HG03139 (cell line): Measurements from ENCODE around the gene DYNLT1.
"Not testable (repeated sequence)": the region's sequence is repeated elsewhere in the genome, so short reads cannot be mapped to it uniquely, and the experiment has no call there.

ENCODE experiments used
- ATAC-seq: cut with Tn5 transposase; IDR thresholded peaks from one replicate; pipeline ENCODE4 v1.9.1; 2021; ENCODE audit not compliant: unreplicated experiment

Gene DYNLT1

DNA sequence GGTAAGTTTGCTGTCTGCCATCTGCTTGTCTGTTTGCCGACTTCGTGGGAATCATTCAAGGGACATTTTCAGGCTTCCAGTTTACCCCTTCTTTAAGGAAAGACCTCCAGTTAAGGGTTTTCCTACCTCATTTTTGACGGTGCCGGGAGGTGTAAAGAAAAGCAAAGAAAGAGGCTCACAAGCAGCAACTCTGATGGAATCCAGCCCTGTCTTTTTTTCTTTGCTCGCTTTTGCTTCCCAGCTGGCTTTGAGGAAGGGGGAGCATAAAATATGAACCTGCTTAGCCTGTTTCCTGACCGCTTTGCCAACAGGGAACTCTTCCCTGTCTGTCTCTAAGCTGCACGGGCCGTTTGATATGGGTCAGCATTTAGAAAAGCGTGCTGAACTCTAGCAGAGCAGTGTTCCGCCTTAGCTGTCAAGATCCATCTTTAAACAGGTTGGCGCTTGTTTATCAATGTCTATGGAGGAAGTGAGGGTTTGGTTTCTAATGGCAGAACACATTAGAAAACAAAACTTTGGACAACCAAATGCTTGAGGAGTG is 19.2 kb upstream of the DYNLT1 start:
- ATAC-seq: no peak

GRCh38 chr6:158662954-158663624 is 18.5 kb upstream of the DYNLT1 start:
- no peak for ATAC-seq

GRCh38 chr6:158662607-158662953 is 18.0 kb upstream of the DYNLT1 start:
- ATAC-seq: no peak

DNA sequence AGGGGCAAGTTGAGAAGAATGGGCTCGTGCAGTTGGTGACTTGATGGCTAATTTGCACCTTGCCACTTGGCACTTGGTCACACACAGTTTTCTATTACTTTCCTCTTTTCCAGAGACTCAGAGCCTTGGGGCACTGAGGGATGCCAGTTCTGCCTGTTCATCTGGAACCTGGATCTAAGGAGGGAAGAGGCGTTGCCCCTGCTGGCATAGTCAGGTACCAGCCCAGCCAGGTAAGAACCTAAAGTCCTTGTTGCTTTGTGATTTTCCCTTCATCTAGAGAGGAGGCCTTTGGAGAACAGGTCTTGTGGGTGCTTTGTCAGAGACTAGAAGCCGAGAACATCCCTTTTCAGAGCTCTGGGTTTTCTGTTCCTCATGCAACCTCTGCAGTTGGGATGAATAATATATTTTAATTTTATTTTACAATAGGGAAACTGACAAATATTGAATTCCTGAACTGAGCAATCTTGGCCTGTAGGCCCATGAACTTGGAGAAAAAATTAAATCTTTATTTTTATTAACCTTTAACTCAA is 16.7 kb upstream of the DYNLT1 start:
- no peak for ATAC-seq

- ATAC-seq: peak; percentile 59
Measured at GRCh38 chr6:158660333-158660754, 15.8 kb upstream of the DYNLT1 start.

- not testable (repeated sequence) for ATAC-seq
Measured at GRCh38 chr6:158656986-158657385, 12.4 kb upstream of the DYNLT1 start.

DNA sequence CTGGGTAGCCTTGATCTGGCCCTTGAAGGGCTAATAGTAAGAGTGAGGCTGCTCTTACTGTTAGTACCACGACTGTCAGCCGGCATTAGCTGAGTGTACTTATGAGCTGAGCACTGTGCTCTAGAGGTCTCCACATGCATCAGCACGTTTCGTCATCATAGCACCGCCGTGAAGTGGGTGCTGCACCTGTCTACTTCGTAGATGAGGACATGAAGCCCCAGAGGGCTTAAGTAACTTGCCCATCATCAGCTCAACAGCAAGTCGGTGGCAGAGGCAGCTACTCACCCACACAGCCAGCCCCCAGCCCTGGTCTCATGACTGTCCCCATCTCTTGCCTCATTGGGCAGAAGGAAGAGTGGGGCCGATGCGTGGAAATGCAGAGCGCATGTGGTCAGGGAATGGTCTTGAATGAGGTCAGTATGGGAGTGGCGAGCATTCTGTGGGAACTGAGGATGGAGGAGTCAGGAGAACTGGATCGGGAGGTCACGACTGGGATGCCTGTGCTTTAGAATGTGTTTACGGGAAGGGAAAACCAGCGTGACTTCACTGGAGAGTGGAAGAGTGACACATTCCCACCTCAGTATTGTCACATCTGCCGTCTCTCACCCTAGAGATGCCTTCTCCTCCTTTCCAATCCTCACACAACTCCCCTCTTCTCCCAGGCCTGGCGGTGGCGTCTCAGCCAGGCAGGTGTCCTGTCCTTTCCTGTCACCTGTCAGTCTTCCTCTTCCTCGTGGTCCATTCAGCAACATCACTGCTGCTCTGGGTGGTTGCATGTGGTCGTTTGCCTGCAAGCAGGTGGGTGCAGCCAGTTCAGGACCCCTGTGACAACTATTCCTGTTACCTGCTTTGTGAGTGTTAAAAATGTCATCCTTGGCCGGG is 11.3 kb upstream of the DYNLT1 start:
- no peak for ATAC-seq

- ATAC-seq: no peak
Measured at GRCh38 chr6:158654960-158655489, 10.5 kb upstream of the DYNLT1 start.

- ATAC-seq: no peak
Measured at GRCh38 chr6:158654498-158654897, 10.0 kb upstream of the DYNLT1 start.

- peak; percentile 47 for ATAC-seq
Measured at GRCh38 chr6:158653577-158654354, 9.2 kb upstream of the DYNLT1 start.

- not testable (repeated sequence) for ATAC-seq
Measured at GRCh38 chr6:158651981-158652737, 7.6 kb upstream of the DYNLT1 start.

GRCh38 chr6:158649289-158650143 is 5.0 kb upstream of the DYNLT1 start, which contains the start of gene SYTL3:
Gene SYTL3, plus strand, starts transcription at chr6:158650054. Its CDS starts 13,215 bp downstream, at chr6:158663269.
- ATAC-seq: peak; percentile 41

- no peak for ATAC-seq
Measured at GRCh38 chr6:158648682-158649131, 4.2 kb upstream of the DYNLT1 start.

DNA sequence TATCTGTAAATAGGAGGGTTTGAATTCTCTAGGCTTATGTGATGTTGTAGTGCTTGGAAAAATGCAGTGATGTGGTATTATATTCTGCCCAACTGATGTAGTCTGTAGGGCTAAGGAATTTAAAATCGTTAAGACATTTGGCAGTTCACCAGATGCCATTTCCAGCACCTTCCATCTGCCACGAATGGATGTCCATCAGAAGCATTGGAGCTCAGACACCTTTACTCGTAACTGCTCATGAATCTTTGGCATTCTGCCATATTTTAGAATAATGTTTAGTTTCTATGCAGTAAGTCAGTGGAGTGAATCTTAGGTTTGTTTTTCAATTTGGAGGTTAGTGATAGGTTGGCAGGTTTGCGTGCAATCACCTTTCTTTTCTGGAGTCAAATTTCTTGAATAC is 3.0 kb upstream of the DYNLT1 start:
- no peak for ATAC-seq

DNA sequence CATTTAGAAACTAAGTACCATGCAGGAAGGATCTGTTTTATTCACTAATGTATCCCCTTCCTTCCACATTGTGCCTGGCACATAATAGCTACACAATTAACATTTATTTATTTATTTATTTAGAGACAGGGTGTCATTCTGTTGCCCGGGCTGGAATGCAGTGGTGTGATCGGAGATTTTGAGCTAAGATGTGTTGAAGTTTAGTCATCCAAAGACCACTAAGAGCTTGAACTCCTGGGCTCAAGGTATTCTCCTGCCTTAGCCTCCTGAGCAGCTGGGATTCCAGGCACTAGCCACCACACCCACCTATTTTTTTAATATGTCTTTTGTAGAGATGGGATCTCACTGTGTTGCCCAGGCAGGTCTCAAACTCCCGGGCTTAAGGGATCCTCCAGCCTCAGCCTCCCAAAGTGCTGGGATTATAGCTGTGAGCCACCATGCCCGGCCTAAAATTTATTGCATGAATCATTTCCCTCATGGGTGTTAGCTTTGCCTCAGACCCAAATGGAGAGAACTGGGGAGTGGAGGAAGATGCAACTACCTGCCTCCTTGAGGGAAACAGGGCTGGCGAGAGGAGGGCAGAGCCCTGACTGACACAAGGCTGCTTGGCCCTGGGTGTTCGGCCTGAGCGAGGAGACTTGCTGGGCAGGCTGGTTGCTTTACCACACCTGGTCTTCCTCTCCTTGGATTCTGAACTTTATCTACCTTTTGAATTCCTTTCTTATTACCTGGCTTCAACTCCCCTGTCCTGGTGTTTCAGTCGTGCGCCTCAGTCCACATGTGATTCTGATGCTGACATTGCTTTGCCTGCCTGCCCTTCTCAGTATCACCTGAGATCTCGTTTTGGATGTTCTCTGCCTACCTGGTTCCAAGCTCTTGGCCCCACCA is 1.7 kb upstream of the DYNLT1 start:
- no peak for ATAC-seq

DNA sequence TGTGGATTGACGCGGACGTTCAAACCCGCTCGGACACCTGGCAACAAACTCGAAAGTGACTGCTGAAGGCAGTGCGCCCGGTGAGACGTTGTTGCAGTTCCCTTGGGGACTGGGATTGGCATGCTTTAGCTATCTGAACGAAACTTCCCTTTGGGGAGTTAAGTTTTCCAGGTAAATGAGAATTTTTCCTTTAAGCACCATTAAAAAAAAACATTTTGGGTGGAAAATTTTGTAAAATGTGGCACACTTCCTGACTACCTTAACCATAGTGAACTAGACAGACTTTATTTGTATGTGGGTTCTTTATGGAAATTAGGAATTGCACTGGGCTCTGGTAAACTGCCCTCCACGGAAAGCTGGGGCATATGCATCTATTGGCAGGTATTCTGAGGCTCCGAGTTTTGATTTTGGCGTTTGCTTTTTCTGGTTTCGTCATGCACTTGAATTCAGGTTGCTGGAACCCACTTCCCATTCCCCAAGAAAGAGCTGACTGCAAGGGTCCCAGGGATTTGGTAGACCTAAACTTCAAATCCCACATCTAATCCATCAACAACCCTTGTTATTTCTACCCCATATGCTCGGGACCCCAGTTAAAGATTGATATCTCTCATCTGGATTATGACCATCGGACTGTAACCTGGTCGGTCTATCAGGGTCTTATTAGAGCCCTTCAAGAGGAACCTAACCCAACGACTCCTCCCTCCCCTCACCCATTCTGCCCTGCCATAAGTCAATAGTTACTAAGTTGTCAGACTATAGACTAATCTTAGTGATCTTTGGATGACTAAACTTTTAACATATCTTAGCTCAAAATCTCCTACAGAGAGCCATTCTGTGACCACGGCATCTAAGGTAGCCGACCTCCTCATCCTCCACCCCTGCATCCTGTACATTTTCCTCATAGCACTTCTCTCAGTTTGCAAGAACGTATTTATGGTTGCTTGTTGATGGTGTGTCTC is 800 bp upstream of the DYNLT1 start:
- ATAC-seq: no peak

- ATAC-seq: no peak
Measured at GRCh38 chr6:158643836-158644230, 710 bp downstream of the DYNLT1 start.
